Body of pancreas (tissue), 4 donors: ENCODE results near the gene CNTNAP2. TPM values are rescaled to one million over a fixed set of nuclear protein-coding genes. Genes with fewer than 3 reads are reported as not detected.
A peak's percentile ranks its signal among the peaks of the same experiment; 100 is the strongest.

ENCODE experiments used
- ATAC-seq: fragments of 150-250 bp; one replicate; pipeline ENCODE4 v1.9.1; 2016
- DNase-seq, 4 donors: peaks; one replicate each; pipeline ENCODE4 v3.0.0-alpha.2; 2019
- H3K27ac ChIP-seq, 4 donors: fragments of 200-600 bp; sonication (generic); 1 replicate in 3 of 4; 2 replicates in 1 of 4; pipeline versions ENCODE4 v1.5.1 to v1.6.1; 2016 to 2019; ENCODE audit warnings: mild to moderate bottlenecking in 1 of 4, mixed read lengths in 1 of 4, moderate library complexity in 1 of 4
- H3K27me3 ChIP-seq, 2 donors: fragments of 200-600 bp; sonication (generic); one replicate each; pipeline ENCODE4 v1.6.0; 2016; ENCODE audit warnings: mild to moderate bottlenecking in 1 of 2
- H3K36me3 ChIP-seq, 2 donors: fragments of 200-600 bp; sonication (generic); replicated peaks in 1 of 2; 2 replicates each; pipeline ENCODE4 v1.5.1; 2016; ENCODE audit warnings: low read depth in 2 of 2; ENCODE audit not compliant: insufficient read depth in 1 of 2
- H3K4me1 ChIP-seq: fragments of 200-600 bp; sonication (generic); one replicate; pipeline ENCODE4 v1.6.0; 2016
- H3K4me3 ChIP-seq, 2 donors: fragments of 200-600 bp; sonication (generic); 1 replicate in 1 of 2; 2 replicates in 1 of 2; pipeline ENCODE4 v1.5.1; 2016 to 2019
- H3K9me3 ChIP-seq, 3 donors: fragments of 200-600 bp; sonication (generic); 1 replicate in 2 of 3; 2 replicates in 1 of 3; pipeline ENCODE4 v1.5.1; 2016
- POLR2A ChIP-seq, 3 donors: fragments of 450-650 bp; IDR thresholded peaks; one replicate each; pipeline ENCODE4 v1.6.1; 2016; ENCODE audit warnings: antibody characterized with exemption in 3 of 3, mild to moderate bottlenecking in 2 of 3
- WGBS, 2 donors: methylation state at CpG; one replicate each; pipeline ENCODE4 v1.1.5; 2017; 5-methylcytosine and 5-hydroxymethylcytosine counted together
- intact Hi-C: fragments of 100-400 bp; cut with DNase I; formaldehyde crosslinking; loops from one replicate; pipeline ENCODE4 v1.15.1; 2023
- total RNA-seq, 2 donors: library from RNA; depleted of rRNA; stranded (reverse); fragments of >200 nt; gene quantifications; one replicate each; pipeline ENCODE4 v1.1.0, GENCODE V29; 2016
- TF ChIP-seq, protein P1 (sequence below), 7 experiments: fragments of 450-650 bp in 4 of 7; fragments of 200-600 bp in 3 of 7; sonication (generic) in 3 of 7; IDR thresholded peaks; one replicate each; pipeline ENCODE4 v1.5.1; 2016 to 2019; ENCODE audit warnings: antibody characterized with exemption in 7 of 7

Gene CNTNAP2
- total RNA-seq, 2 donors from 2014 or later, result 1.0 TPM; not detected in 1

DNA sequence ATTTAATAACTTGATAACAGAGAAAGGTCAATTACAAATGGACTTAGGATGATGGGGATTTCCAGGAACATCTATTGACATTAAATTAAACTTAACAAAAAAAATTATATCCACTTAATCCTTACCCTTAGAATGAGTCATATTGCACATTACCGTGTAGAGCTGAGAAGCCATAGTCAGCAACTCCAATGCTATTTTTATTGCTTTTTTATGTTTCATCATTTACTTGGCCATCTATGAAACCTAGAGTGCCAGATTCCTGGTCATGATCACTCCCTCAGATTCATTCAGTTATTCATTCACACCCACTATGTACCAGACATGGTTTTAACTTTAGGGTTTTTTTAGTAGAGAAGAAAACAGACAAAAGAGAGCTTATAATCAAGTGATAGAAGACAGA is 1180.4 kb downstream of the CNTNAP2 start:
- TF ChIP-seq POLR2A (IDR thresholded peaks at IDR 0.05), result no peak
- TF ChIP-seq, protein P1, sequence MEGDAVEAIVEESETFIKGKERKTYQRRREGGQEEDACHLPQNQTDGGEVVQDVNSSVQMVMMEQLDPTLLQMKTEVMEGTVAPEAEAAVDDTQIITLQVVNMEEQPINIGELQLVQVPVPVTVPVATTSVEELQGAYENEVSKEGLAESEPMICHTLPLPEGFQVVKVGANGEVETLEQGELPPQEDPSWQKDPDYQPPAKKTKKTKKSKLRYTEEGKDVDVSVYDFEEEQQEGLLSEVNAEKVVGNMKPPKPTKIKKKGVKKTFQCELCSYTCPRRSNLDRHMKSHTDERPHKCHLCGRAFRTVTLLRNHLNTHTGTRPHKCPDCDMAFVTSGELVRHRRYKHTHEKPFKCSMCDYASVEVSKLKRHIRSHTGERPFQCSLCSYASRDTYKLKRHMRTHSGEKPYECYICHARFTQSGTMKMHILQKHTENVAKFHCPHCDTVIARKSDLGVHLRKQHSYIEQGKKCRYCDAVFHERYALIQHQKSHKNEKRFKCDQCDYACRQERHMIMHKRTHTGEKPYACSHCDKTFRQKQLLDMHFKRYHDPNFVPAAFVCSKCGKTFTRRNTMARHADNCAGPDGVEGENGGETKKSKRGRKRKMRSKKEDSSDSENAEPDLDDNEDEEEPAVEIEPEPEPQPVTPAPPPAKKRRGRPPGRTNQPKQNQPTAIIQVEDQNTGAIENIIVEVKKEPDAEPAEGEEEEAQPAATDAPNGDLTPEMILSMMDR (IDR thresholded peaks at IDR 0.05), result no peak
- H3K36me3 ChIP-seq, result no peaks in the 10 kb centered on the region
- no peaks in the 10 kb centered on the region for H3K27me3 ChIP-seq
- no peak for ATAC-seq
- H3K9me3 ChIP-seq, result no peaks in the 10 kb centered on the region
- H3K27ac ChIP-seq, result no peak overlapping the region
- no peaks in the 10 kb centered on the region for H3K4me1 ChIP-seq
- intact Hi-C loops, result no loop called here
- no peak overlapping the region for H3K4me3 ChIP-seq
- no peak for DNase-seq
- 67 to 81% methylated on average over 1 of the region's 1 CpG for WGBS, 2 donors

DNA sequence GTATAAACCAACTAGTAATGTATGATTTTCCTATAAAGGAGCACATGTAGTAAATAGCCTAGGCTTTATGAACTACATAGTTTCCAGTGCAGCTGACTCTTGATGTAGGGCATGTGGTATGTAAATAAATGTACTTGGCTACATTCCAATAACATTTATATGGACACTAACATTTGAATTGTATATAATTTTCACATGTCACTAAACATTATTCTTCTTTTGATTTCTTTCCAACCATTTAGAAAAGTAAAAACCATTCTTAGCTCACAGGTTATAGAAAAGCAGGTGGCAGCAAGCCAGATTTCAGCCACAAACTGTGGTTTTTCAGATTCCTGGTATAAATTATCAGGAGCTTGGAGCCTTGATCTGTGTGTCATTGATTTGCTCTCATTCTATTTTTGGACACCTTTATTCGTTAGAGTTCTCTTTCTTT is 1182.0 kb downstream of the CNTNAP2 start:
- no peak overlapping the region for H3K27ac ChIP-seq
- no peaks in the 10 kb centered on the region for H3K36me3 ChIP-seq
- TF ChIP-seq, protein P1 (IDR thresholded peaks at IDR 0.05), result no peak
- ATAC-seq (no peak), DNase-seq (peak in 1 of 4 donors; percentile 8)
- 0 to 5% methylated on average over 1 of the region's 1 CpG for WGBS, 2 donors
- no peaks in the 10 kb centered on the region for H3K4me1 ChIP-seq
- no peaks in the 10 kb centered on the region for H3K27me3 ChIP-seq
- intact Hi-C loops, result no loop called here
- H3K4me3 ChIP-seq, result no peak overlapping the region
- H3K9me3 ChIP-seq, result no peaks in the 10 kb centered on the region

DNA sequence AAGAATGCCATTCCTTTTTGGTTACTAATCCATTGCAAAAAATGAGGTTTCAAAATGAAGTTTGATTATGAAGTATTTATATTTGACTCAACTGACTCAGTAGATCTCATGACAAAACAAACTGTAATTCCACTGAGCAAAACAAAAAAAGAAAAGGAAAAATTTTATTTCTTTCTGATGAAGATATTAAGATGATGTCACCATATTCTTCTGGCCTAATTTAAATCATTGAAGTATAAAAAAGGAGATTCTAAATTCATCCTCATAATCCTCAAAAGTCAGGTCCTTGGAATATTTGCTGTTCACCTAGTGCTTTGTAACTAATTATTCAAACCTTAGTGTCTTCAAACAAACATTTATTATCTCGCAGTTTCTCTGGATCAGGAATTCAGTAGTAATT is 1183.7 kb downstream of the CNTNAP2 start:
- TF ChIP-seq, protein P1 (IDR thresholded peaks at IDR 0.05), result no peak
- TF ChIP-seq POLR2A (IDR thresholded peaks at IDR 0.05), result no peak
- 57 to 59% methylated on average over 1 of the region's 1 CpG for WGBS, 2 donors

DNA sequence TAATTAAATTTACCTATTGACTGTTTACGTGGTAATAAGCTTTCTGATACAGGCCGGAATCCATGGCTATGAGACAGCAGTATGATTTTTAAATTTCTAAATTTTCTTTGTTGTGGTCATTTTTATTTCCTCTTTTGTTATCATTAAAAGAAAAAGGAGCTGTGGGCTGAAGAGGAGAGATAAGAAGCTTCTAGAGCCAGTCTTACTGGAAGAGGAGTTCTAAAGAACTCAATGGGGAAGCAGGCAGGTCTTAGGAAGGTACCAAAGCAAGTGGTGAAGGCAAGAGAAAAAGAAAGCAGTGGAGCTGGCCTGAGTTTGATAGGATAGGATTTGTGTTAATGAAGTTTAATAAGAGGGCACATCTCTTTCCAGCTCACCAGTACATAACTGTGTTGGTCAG is 1187.8 kb downstream of the CNTNAP2 start:
- 88 to 90% methylated on average over 2 of the region's 2 CpGs for WGBS, 2 donors
- Histone ChIP-seq H3K27me3 (no peaks in the 10 kb centered on the region), H3K4me1 (no peaks in the 10 kb centered on the region), H3K4me3 (no peak overlapping the region), H3K27ac (no peak overlapping the region), H3K9me3 (no peaks in the 10 kb centered on the region), H3K36me3 (no peaks in the 10 kb centered on the region)
- DNase-seq (no peak), ATAC-seq (no peak)
- intact Hi-C loops, result no loop called here
- no peak for TF ChIP-seq POLR2A (IDR thresholded peaks at IDR 0.05)
- TF ChIP-seq, protein P1 (IDR thresholded peaks at IDR 0.05), result no peak

More for the DNA sequence above, 1183.7 kb downstream of the CNTNAP2 start:
- H3K4me1 ChIP-seq, result no peaks in the 10 kb centered on the region
- H3K36me3 ChIP-seq, result no peaks in the 10 kb centered on the region
- H3K4me3 ChIP-seq, result no peak overlapping the region
- H3K27ac ChIP-seq, result no peak overlapping the region
- no peaks in the 10 kb centered on the region for H3K9me3 ChIP-seq
- no peaks in the 10 kb centered on the region for H3K27me3 ChIP-seq
- intact Hi-C loops, result no loop called here
- no peak for ATAC-seq
- no peak for DNase-seq

DNA sequence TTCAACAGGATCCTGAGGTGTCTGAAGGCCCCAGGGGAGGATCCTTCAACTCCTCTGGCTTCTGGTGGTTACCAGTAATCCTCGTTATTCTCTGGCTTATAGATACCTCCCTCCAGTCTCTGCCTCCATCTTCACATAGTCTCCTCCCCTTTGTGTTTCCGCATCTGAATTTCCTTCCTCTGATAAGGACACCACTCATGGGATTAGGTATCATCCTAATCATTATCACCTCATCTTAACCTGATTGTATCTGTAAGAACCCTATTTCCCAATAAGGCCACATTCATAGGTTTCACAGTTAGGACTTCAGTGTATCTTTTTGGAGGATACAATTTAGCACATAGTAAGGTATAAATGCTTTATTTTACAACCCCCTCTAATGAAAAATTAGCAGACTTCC is 1189.2 kb downstream of the CNTNAP2 start:
- Histone ChIP-seq H3K9me3 (no peaks in the 10 kb centered on the region), H3K4me3 (no peak overlapping the region), H3K27me3 (no peaks in the 10 kb centered on the region), H3K27ac (no peak overlapping the region), H3K4me1 (no peaks in the 10 kb centered on the region), H3K36me3 (no peaks in the 10 kb centered on the region)
- ATAC-seq, result no peak
- no peak for DNase-seq
- intact Hi-C loops, result no loop called here
- 69 to 71% methylated on average over 2 of the region's 2 CpGs for WGBS, 2 donors
- TF ChIP-seq POLR2A (IDR thresholded peaks at IDR 0.05), result no peak
